ENCODE data around the gene OPA1. TPM values are rescaled to one million over a fixed set of nuclear protein-coding genes. Genes with fewer than 3 reads are reported as not detected.

Gene OPA1
- polyA plus RNA-seq, 4 donors, result 61.8 to 85.0 (median 70.8) TPM

- DNase-seq (ENCODE audit: low read depth in 4 of 4, low spot score in 3 of 4), result no peak
These were observed 52.8 kb downstream of the OPA1 start for GRCh38 chr3:193645806-193646205.

DNA sequence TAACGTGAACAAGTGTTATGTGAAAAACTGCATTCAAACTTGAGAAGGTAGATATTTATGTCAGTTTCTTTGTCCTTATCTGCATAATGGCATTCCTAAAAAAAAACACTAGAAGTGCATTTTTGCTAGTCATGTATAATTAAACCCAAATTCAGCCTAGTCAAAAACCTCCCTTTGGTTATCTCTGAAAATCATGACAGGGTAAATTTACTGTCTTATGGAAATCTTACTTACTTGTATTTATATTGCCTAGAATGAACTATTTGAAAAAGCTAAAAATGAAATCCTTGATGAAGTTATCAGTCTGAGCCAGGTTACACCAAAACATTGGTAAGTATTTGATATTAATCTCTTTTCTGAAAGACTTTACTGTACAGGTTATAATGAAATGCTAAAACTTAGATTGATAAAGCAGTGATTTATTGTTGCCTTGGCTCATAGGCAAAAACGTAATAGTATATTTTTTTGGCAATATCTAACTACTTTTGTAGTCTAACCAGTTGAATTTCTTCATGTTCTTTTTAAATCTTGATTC is 55.6 kb downstream of the OPA1 start:
- no peak for DNase-seq (ENCODE audit: low read depth in 4 of 4, low spot score in 3 of 4)

DNA sequence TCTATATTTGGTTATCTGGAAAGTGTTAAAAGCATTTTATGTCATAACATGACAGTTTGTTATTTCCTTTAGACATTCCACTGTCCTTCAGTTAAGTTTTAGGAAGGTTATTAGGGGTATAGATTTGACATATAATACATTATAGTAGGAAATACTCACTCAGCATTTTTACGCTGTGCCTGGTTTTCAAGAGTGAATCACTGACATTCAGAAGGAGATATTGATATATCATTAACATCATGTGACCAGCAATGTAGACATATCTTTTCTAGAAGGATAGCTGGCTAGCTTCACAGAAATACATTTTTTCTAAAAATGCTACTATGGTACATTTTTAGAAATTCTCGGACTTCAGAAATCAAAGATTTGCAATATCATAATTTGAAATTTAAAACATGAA is 57.6 kb downstream of the OPA1 start:
- no peak for DNase-seq (ENCODE audit: low read depth in 4 of 4, low spot score in 3 of 4)

- DNase-seq (ENCODE audit: low read depth in 4 of 4, low spot score in 3 of 4), result no peak
These were observed 62.9 kb downstream of the OPA1 start for GRCh38 chr3:193655831-193656433.

DNA sequence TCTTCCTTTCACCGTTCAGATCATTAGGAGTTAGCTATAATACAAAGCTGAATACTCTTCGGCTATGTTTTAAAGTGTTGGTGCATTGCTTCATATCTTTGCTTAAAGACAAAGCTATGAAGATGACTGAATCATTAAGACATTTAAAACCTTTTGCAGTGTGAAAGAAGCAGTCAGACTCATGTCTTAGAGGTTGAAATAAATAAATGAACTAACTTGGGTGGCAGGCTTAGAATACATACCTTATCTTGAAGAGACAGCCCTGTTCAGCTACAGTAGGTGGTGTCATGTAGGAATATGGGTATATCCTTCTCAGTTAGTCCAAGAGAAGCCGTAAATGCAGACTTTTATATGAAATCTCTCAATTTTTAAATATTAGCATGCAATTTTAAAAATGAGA is 63.4 kb downstream of the OPA1 start:
- DNase-seq (ENCODE audit: low read depth in 4 of 4, low spot score in 3 of 4), result no peak

DNA sequence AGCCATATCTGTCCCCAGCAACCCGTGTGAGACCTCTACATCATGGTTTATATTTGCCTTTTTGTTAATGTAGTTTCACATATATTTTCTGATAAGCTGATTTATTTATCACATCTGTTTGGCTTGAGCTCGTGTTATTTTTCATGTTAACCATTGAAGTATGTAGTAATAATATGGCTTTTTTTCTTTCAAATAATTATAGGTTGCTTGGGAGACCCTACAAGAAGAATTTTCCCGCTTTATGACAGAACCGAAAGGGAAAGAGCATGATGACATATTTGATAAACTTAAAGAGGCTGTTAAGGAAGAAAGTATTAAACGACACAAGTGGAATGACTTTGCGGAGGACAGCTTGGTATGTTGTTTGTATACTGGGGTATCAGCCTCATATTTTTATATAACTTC is 63.9 kb downstream of the OPA1 start:
- no peak for DNase-seq (ENCODE audit: low read depth in 4 of 4, low spot score in 3 of 4)

DNA sequence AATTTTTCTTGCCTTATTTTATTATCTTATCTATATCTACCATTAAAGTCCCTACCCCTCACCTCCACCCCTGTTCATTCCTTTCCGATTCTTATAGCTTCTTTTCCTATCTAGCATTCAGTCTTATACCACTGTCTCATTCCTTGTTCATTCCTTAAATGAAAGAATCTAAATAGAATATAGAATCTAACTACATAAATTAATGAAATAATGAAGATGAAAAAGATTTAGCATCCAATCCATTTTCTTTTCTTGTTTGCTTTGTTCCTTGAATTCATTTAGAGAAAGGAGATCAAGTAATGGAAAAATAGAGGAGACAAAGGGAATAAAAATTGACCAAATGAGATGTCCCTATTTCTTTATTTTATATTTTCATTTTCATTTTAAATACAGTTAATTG is 67.2 kb downstream of the OPA1 start:
- DNase-seq (ENCODE audit: low read depth in 4 of 4, low spot score in 3 of 4), result no peak

DNA sequence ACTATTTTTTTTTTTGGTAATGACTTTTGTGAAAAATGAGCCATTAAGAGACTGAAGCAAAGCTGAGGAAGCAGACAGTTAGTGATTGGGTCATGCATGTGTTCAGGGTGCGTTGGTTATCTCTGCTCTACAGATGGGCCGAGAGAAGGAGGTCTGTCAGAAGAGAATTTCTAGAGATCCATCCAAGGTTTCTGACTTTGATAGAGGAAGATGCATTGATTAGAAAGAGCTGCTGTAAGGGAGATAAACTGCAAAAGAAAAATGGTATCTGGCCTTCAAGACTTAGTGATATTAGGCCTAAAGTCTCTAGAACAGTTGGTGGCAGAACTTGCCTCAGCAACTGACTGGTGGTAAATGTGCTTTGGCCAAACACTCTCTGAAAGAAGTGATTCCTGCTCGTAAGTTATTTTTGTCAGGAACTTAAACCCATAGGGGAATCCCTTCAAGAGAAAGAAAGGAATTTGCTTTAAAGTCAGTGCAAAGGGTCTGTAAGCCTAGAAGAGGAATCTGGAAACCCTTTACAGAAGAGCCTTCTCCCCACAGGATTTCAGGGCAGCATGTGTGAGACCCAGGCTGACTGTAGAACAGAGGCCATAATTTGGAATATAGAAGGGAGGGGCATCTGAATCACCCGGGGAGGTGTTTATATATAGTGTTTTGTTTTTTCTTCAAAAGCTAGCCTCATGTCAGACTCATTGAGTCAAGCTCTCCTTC is 67.8 kb downstream of the OPA1 start:
- DNase-seq (ENCODE audit: low read depth in 4 of 4, low spot score in 3 of 4), result no peak

- DNase-seq (ENCODE audit: low read depth in 4 of 4, low spot score in 3 of 4), result no peak
These were observed 69.8 kb downstream of the OPA1 start for GRCh38 chr3:193662757-193663322.

DNA sequence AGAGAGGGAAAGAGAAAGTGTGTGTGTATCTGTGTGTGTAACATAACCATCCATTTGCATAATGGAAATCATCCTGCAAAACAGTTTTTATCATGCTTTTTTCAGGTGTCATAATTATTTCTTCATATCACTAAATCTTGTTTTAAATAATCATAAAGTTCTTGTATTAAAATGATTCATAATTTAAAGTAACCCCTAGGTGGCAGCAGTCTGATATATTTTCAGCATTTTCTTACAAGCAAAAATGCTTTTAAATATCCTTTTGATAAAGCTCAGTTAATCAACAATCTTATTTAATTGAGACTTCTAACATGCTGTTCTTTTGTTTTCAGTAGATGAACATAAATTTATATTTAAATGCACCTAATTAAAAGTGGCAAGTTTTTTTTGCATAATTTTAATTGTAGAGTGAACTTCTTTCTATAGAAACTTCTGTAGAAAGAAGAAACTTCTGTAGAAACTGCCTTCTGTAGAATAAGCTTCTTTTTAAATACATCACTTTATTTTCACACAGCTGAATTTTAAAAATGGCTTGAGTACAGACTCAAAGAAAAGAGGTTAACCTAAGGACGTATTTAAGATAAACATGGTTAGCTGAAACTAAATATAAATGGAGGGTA is 72.5 kb downstream of the OPA1 start:
- DNase-seq (ENCODE audit: low read depth in 4 of 4, low spot score in 3 of 4), result peak in 2 of 4 donors; percentile 8 to 19

DNA sequence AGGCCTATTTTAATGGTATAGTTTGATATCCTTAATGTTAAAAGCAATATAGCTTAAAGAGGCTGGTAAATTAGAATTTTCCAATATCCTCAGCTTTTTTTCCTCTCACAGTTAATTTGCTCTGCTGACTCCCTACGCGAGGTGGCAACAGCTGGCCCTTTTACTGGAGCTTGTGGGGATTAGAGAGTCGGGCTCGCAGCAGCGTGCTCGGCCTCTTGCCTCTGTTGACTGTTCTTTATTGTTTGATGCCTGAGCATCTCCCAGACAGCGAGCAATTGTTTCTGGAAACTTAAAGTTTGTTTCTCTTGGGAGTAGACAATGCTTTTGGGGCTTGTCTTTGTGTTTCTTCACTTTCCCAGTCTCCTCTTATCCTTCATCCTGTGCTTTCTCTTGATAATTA is 80.8 kb downstream of the OPA1 start:
- no peak for DNase-seq (ENCODE audit: low read depth in 4 of 4, low spot score in 3 of 4)

DNA sequence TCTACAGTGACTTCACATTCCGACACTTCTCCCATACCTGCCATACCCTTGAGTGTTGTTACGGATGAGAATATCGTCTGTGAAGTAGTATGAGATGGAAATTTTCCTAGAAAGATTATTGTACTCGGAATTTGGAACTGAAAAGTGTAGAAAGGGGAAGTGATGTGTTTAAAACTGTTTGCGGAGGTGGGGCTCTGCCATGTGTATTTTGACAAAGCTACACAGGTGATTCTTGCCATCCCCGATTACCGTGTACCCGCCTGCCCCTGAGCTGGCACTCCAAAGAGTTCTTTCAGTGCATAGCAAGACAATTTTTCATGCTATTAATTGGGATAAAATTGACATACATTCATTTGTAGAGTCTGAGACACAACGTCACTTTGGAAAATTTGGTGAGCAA is 81.7 kb downstream of the OPA1 start:
- DNase-seq (ENCODE audit: low read depth in 4 of 4, low spot score in 3 of 4), result no peak

GRCh38 chr3:193677734-193678133 is 84.7 kb downstream of the OPA1 start:
- no peak for DNase-seq (ENCODE audit: low read depth in 4 of 4, low spot score in 3 of 4)

DNA sequence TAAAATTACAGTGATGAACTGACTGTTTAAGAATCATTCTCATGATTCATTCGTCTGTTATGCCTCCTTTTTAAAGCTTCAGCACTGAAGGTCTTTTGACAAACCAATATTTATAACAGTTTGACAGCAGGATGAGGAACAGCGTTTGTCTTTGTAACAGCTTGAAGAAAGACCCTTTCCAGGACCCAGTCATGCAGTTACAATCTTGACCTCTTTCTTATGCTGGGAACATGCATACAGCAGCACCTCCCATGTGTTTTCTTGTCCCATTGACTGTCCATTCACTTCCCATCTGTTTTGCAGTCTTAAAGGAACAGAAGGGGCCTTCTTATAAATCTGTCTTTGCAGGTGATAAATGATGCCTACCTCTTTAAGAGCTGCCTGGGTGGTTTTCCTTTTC is 87.2 kb downstream of the OPA1 start:
- DNase-seq (ENCODE audit: low read depth in 4 of 4, low spot score in 3 of 4), result no peak

DNA sequence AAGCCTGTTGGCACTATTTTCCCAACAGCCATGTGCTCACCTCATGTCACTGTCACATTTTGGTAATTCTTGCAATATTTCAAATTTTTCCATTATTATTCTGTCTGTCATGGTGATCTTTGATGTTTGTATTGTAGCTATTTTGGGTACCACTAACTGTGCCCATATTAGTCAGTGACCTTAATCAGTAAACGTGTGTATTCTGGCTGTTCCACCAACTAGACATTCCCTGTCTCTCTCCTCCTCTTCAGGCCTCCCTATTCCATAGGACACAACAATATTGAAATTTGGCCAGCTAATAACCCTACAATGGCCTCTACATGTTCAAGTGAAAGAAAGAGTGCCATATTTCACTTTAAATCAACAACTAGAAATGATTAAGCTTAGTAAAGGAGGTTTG is 88.6 kb downstream of the OPA1 start:
- DNase-seq (ENCODE audit: low read depth in 4 of 4, low spot score in 3 of 4), result no peak

DNA sequence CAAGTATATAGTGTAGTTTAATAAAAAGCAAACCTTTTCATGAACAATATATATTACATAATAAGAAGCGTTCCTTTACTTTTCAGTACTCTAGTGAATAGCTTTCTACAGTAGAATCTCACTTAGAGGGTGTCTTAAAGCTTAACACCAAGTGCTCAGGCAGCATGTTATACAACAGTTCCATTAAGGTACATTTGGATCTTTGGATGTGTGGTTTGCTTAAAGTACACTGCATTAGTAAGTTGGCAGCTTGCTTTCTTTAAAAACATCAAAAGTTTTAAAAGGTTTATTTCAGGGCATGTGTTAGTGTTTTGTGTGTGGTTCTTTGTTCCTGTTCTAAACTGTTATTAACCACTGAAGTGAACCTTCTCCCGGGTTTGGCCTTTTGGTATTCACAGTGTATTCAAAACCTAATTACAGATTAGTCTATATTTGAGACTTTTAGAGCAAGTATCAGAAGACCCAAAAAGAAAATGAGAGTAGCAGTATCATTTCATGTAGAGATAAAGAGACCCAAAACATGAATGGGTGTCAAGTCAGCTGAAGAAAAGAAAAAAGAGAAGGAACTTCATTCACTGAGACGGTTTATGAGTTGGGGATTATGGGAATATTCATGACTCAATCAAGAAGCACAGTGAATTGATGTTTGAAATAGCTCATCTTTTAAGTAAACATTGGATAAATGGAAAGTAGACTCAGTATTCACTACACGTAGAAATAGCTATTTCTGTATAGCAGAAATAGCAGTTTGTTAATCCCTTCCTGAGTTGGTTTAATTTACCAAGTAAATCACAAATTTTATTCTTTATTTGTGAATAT is 93.9 kb downstream of the OPA1 start:
- DNase-seq (ENCODE audit: low read depth in 4 of 4, low spot score in 3 of 4), result no peak

DNA sequence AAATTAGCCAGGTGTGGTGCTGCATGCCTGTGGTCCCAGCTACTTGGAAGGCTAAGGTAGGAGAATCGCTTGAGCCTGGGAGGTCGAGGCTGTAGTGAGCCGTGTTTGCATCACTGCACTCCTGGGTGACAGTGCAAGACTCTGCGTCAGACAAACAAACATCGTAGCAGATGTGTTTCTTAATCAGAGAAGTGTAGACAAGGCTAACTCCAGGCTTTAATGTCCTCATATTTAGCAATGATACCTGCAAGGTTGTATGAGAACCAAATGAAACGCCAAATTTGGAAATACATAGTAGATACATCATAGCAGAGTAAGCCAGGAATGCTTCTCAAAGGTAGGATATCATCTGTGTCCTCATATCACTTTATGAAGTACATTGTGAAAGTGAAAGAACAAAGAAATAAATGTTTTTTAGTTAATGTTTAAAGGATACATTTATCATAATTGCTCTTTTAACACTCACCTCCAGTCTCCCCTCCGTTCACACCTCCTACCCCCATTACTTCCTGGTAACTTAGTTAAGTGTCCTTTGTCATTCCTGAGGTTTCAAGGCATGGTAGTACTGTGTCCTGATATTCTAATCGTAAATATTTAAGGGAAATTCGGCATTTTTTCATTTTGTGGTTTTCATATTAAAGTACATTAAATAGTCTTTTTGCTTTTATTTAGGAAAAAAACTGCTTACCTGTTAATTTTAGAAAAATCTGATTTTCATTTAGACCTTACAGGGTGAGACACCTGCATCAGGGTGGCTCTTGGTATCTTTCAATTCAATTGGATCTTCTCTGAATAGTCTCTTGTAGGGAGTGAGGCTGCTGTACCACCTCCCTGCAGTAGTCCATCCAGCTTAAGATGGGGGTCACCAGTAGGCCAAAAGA is 96.1 kb downstream of the OPA1 start:
- no peak for DNase-seq (ENCODE audit: low read depth in 4 of 4, low spot score in 3 of 4)

DNA sequence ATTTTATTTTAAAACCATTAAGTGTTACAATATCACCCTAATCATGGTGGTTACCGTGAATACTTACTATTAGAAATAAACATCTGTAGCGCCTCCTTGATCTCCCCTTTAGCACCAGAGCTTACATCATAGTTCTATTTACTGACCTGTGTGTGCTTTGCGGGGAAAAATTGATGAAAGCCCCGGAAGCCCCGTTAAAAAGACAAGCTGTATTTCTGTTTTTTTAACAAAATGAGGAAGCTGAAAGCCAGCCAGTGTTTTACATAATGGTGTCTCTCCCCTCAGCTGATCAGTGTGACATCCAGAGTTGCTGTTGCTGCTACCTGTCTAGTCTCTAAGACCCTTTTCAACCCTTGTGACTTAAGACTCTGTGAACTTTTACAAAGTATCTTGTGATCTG is 100.8 kb downstream of the OPA1 start:
- DNase-seq (ENCODE audit: low read depth in 4 of 4, low spot score in 3 of 4), result no peak

DNA sequence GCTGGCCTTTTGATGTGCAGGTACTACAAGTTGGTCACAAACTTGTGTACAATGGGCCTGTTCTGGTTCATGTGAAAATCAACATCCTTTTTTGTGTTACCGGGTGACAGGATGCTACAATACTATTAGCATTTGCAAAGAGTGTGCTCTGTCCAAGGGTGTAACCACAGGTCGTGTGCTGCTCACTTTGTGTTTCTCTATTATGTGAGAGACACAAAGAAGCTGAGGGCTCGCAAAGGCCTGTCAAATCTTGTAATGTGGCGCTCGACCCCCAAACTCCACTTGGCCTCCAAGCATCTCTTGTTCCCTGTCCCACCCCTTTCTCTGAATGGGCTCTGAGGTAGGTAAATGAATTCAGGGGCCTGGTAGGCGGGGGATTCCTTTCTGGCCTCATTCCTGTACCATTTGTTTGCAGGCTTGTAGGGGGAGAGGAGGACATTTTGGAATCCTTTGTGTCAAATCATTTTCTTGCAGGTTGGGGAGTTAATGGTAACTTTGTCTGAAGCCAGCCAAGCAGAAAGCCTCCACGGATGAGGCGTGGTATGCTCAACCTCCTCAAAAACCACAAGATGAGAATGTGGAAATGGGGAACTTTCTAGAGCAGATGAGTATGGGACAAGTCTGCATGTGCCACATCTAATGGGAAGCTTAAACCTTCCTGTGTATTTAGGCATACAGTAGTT is 109.1 kb downstream of the OPA1 start:
- DNase-seq (ENCODE audit: low read depth in 4 of 4, low spot score in 3 of 4), result no peak

All from right renal pelvis (tissue), 4 donors.